Mesendoderm (in vitro differentiated cells): Measurements from ENCODE around the gene PKDREJ.

Experiments
- DNase-seq: peaks from one replicate; pipeline ENCODE4 v3.0.0; 2013
- H2AK5ac ChIP-seq: 2 replicates; pipeline ENCODE4 v1.6.1; 2013; ENCODE audit warnings: low read length, inconsistent platforms
- H2BK120ac ChIP-seq: 2 replicates; pipeline ENCODE4 v1.6.1; 2013; ENCODE audit warnings: low read depth, mild to moderate bottlenecking, low read length, moderate library complexity, mixed read lengths
- H2BK15ac ChIP-seq: replicated peaks from 2 replicates; pipeline ENCODE4 v1.6.1; 2013; ENCODE audit warnings: low read depth, mild to moderate bottlenecking, moderate library complexity
- H2BK5ac ChIP-seq: 2 replicates; pipeline ENCODE4 v1.6.1; 2013; ENCODE audit warnings: low read length, inconsistent platforms
- H3K18ac ChIP-seq: 2 replicates; pipeline ENCODE4 v1.6.1; 2013; ENCODE audit warnings: mild to moderate bottlenecking, low read length, mixed read lengths
- H3K23ac ChIP-seq: one replicate; pipeline ENCODE4 v1.6.1; 2013; ENCODE audit warnings: low read length
- H3K27ac ChIP-seq: 2 replicates; pipeline ENCODE4 v1.5.1; 2013; ENCODE audit warnings: low read depth, mild to moderate bottlenecking, inconsistent platforms, low read length, moderate library complexity
- H3K27me3 ChIP-seq: 2 replicates; pipeline ENCODE4 v1.6.1; 2013; ENCODE audit warnings: low read length, control low read depth, mild to moderate bottlenecking, inconsistent platforms; ENCODE audit not compliant: insufficient read depth, poor library complexity
- H3K36me3 ChIP-seq: 2 replicates; pipeline ENCODE4 v1.6.1; 2013; ENCODE audit warnings: low read length, inconsistent platforms; ENCODE audit not compliant: control insufficient read depth, insufficient read depth
- H3K4ac ChIP-seq: one replicate; pipeline ENCODE4 v1.6.1; 2013; ENCODE audit warnings: low read depth, mild to moderate bottlenecking, low read length, moderate library complexity
- H3K4me1 ChIP-seq: 2 replicates; pipeline ENCODE4 v1.6.1; 2013; ENCODE audit warnings: low read depth, low read length, inconsistent platforms; ENCODE audit not compliant: control insufficient read depth
- H3K4me2 ChIP-seq: 2 replicates; pipeline ENCODE4 v1.6.1; 2013; ENCODE audit warnings: low read length
- H3K4me3 ChIP-seq: 2 replicates; pipeline ENCODE4 v1.5.1; 2013; ENCODE audit warnings: mild to moderate bottlenecking, low read length
- H3K56ac ChIP-seq: one replicate; pipeline ENCODE4 v1.6.1; 2013; ENCODE audit warnings: low read length
- H3K79me1 ChIP-seq: 2 replicates; pipeline ENCODE4 v1.6.1; 2013; ENCODE audit warnings: low read length, inconsistent platforms
- H3K79me2 ChIP-seq: 2 replicates; pipeline ENCODE4 v1.6.1; 2013; ENCODE audit warnings: mild to moderate bottlenecking, low read length; ENCODE audit not compliant: control insufficient read depth, insufficient read depth
- H3K9ac ChIP-seq: 2 replicates; pipeline ENCODE4 v1.6.1; 2013; ENCODE audit warnings: low read length, inconsistent platforms
- H4K5ac ChIP-seq: one replicate; pipeline ENCODE4 v1.6.1; 2013; ENCODE audit warnings: low read length
- H4K8ac ChIP-seq: one replicate; pipeline ENCODE4 v1.6.1; 2013; ENCODE audit warnings: low read depth, mild to moderate bottlenecking, control low read depth, low read length, moderate library complexity
- WGBS: extraction: QIAGEN DNeasy Blood & Tissue Kit; methylation state at CpG from one replicate; pipeline ENCODE4 v1.1.7; 2013; ENCODE audit warnings: low lambda C conversion rate, missing lambda C conversion rate; ENCODE audit not compliant: insufficient coverage; ENCODE audit errors: extremely low coverage; 5-methylcytosine and 5-hydroxymethylcytosine counted together

Gene PKDREJ

GRCh38 chr22:46278656-46279645, 15.8 kb upstream of the PKDREJ start:
- Histone ChIP-seq H3K27me3 (no peaks in the 10 kb centered on the region), H3K4me1 (no peaks in the 10 kb centered on the region), H3K27ac (no peak overlapping the region), H3K18ac (no peak overlapping the region), H3K79me1 (no peaks in the 10 kb centered on the region), H3K4ac (no peak overlapping the region), H3K4me2 (no peak overlapping the region), H3K23ac (no peak overlapping the region), H2BK15ac (no peak overlapping the region), H2AK5ac (no peak overlapping the region), H3K9ac (no peak overlapping the region), H4K8ac (no peak overlapping the region), H3K4me3 (no peak overlapping the region), H3K79me2 (no peaks in the 10 kb centered on the region), H4K5ac (no peak overlapping the region), H2BK5ac (no peak overlapping the region), H3K36me3 (peaks cover 8% of the 10 kb centered on the region), H2BK120ac (no peak overlapping the region), H3K56ac (no peak overlapping the region)
- WGBS: no CpG with 5 or more reads among the region's 22 CpGs
- DNase-seq: no peak

- H3K56ac ChIP-seq: no peak overlapping the region
- no peak overlapping the region for H3K9ac ChIP-seq
- no peak overlapping the region for H3K23ac ChIP-seq
- no peak overlapping the region for H3K18ac ChIP-seq
- no peaks in the 10 kb centered on the region for H3K79me2 ChIP-seq
- DNase-seq: no peak
- H3K4me3 ChIP-seq: no peak overlapping the region
- H4K5ac ChIP-seq: no peak overlapping the region
- no peak overlapping the region for H2BK5ac ChIP-seq
- H3K4me2 ChIP-seq: no peak overlapping the region
- no peak overlapping the region for H2BK120ac ChIP-seq
- WGBS: no CpG with 5 or more reads among the region's 7 CpGs
- no peak overlapping the region for H3K4ac ChIP-seq
- H3K36me3 ChIP-seq: peaks cover 8% of the 10 kb centered on the region
- no peak overlapping the region for H2AK5ac ChIP-seq
- H3K4me1 ChIP-seq: no peaks in the 10 kb centered on the region
- no peaks in the 10 kb centered on the region for H3K79me1 ChIP-seq
- H4K8ac ChIP-seq: no peak overlapping the region
- H3K27me3 ChIP-seq: no peaks in the 10 kb centered on the region
- no peak overlapping the region for H2BK15ac ChIP-seq
- no peak overlapping the region for H3K27ac ChIP-seq
Observed at GRCh38 chr22:46276563-46276962, 13.4 kb upstream of the PKDREJ start.

GRCh38 chr22:46275455-46276122, 12.4 kb upstream of the PKDREJ start:
- H2AK5ac ChIP-seq: no peak overlapping the region
- H3K4me2 ChIP-seq: no peak overlapping the region
- WGBS: no CpG with 5 or more reads among the region's 3 CpGs

GRCh38 chr22:46274381-46274780, 11.2 kb upstream of the PKDREJ start:
- Histone ChIP-seq H3K4ac (no peak overlapping the region), H3K56ac (no peak overlapping the region), H3K79me1 (no peaks in the 10 kb centered on the region), H3K27ac (no peak overlapping the region), H3K36me3 (peaks cover 6% of the 10 kb centered on the region), H3K27me3 (no peaks in the 10 kb centered on the region), H2BK5ac (no peak overlapping the region), H4K5ac (no peak overlapping the region), H3K4me1 (no peaks in the 10 kb centered on the region), H3K79me2 (no peaks in the 10 kb centered on the region), H3K23ac (no peak overlapping the region), H2BK15ac (no peak overlapping the region), H3K4me3 (no peak overlapping the region), H3K18ac (no peak overlapping the region), H3K9ac (no peak overlapping the region), H4K8ac (no peak overlapping the region), H2BK120ac (no peak overlapping the region), H2AK5ac (no peak overlapping the region), H3K4me2 (no peak overlapping the region)
- WGBS: no CpG with 5 or more reads among the region's 8 CpGs
- DNase-seq: no peak

More at GRCh38 chr22:46275455-46276122, 12.4 kb upstream of the PKDREJ start:
- H4K5ac ChIP-seq: no peak overlapping the region
- no peak overlapping the region for H3K56ac ChIP-seq
- H3K4me1 ChIP-seq: no peaks in the 10 kb centered on the region
- H3K79me2 ChIP-seq: no peaks in the 10 kb centered on the region
- H3K4ac ChIP-seq: no peak overlapping the region
- no peak overlapping the region for H2BK5ac ChIP-seq
- peaks cover 8% of the 10 kb centered on the region for H3K36me3 ChIP-seq
- no peak overlapping the region for H3K23ac ChIP-seq
- no peak overlapping the region for H4K8ac ChIP-seq
- no peak overlapping the region for H3K18ac ChIP-seq
- no peak overlapping the region for H3K27ac ChIP-seq
- H3K27me3 ChIP-seq: no peaks in the 10 kb centered on the region
- H3K4me3 ChIP-seq: no peak overlapping the region
- no peak overlapping the region for H2BK15ac ChIP-seq
- no peak overlapping the region for H3K9ac ChIP-seq
- H2BK120ac ChIP-seq: no peak overlapping the region
- H3K79me1 ChIP-seq: no peaks in the 10 kb centered on the region
- DNase-seq: no peak

GRCh38 chr22:46273432-46274148, 10.4 kb upstream of the PKDREJ start:
- H3K4me2 ChIP-seq: no peak overlapping the region
- no peak overlapping the region for H2AK5ac ChIP-seq
- no peak overlapping the region for H2BK5ac ChIP-seq
- H3K27me3 ChIP-seq: no peaks in the 10 kb centered on the region
- no peak overlapping the region for H3K9ac ChIP-seq
- H4K8ac ChIP-seq: no peak overlapping the region
- H3K18ac ChIP-seq: no peak overlapping the region
- no peak overlapping the region for H3K4me3 ChIP-seq
- no peak for DNase-seq
- H3K79me1 ChIP-seq: no peaks in the 10 kb centered on the region
- H3K4me1 ChIP-seq: no peaks in the 10 kb centered on the region
- no peak overlapping the region for H3K23ac ChIP-seq
- H4K5ac ChIP-seq: no peak overlapping the region
- H2BK15ac ChIP-seq: no peak overlapping the region
- no peak overlapping the region for H2BK120ac ChIP-seq
- H3K36me3 ChIP-seq: peaks cover 3% of the 10 kb centered on the region
- H3K4ac ChIP-seq: no peak overlapping the region
- WGBS: no CpG with 5 or more reads among the region's 12 CpGs
- no peaks in the 10 kb centered on the region for H3K79me2 ChIP-seq
- H3K56ac ChIP-seq: no peak overlapping the region
- no peak overlapping the region for H3K27ac ChIP-seq
